H9 (cell line): ENCODE data around the gene ADAM19. TPM values are rescaled to one million over a fixed set of nuclear protein-coding genes. Genes with fewer than 3 reads are reported as not detected.
A peak's percentile ranks its signal among the peaks of the same experiment; 100 is the strongest.

Experiments used
- DNase-seq: peaks from one replicate; pipeline ENCODE4 v3.0.0-alpha.2; 2017
- H2AFZ ChIP-seq: one replicate; pipeline ENCODE4 v1.6.1; 2013; ENCODE audit warnings: mild to moderate bottlenecking, low read length, control low read depth, moderate library complexity
- H2AK5ac ChIP-seq: 2 replicates; pipeline ENCODE4 v1.6.1; 2013; ENCODE audit warnings: low read length, control low read depth, mixed read lengths; ENCODE audit not compliant: insufficient read length
- H2BK120ac ChIP-seq: one replicate; pipeline ENCODE4 v1.6.1; 2013; ENCODE audit warnings: low read depth, mild to moderate bottlenecking, low read length, control low read depth, inconsistent platforms; ENCODE audit not compliant: poor library complexity, severe bottlenecking
- H2BK12ac ChIP-seq: 2 replicates; pipeline ENCODE4 v1.6.1; 2013; ENCODE audit warnings: low read length, control low read depth, mixed read lengths, low read depth; ENCODE audit not compliant: insufficient read length
- H2BK15ac ChIP-seq: 2 replicates; pipeline ENCODE4 v1.6.1; 2013; ENCODE audit warnings: low read depth, low read length, control low read depth
- H2BK20ac ChIP-seq: one replicate; pipeline ENCODE4 v1.6.1; 2013; ENCODE audit warnings: low read depth, mild to moderate bottlenecking, low read length, control low read depth, inconsistent platforms; ENCODE audit not compliant: poor library complexity, severe bottlenecking
- H2BK5ac ChIP-seq: 2 replicates; pipeline ENCODE4 v1.6.1; 2013; ENCODE audit warnings: low read length, control low read depth, mixed read lengths; ENCODE audit not compliant: insufficient read length
- H3K14ac ChIP-seq: 2 replicates; pipeline ENCODE4 v1.6.1; 2013; ENCODE audit warnings: low read length, control low read depth; ENCODE audit not compliant: insufficient read depth
- H3K18ac ChIP-seq: 2 replicates; pipeline ENCODE4 v1.6.1; 2013; ENCODE audit warnings: low read depth, mild to moderate bottlenecking, mixed read lengths, low read length, control low read depth; ENCODE audit not compliant: insufficient read length
- H3K23ac ChIP-seq: 2 replicates; pipeline ENCODE4 v1.6.1; 2013; ENCODE audit warnings: low read length, control low read depth, mixed read lengths, low read depth; ENCODE audit not compliant: insufficient read length
- H3K23me2 ChIP-seq: 2 replicates; pipeline ENCODE4 v1.6.1; 2013; ENCODE audit warnings: low read depth, mild to moderate bottlenecking, mixed read lengths, low read length, control low read depth; ENCODE audit not compliant: insufficient read length, poor library complexity, severe bottlenecking
- H3K27ac ChIP-seq: 2 replicates; pipeline ENCODE4 v1.5.1; 2013; ENCODE audit warnings: low read length, control low read depth, mixed read lengths, low read depth; ENCODE audit not compliant: insufficient read length
- H3K27me3 ChIP-seq: 2 replicates; pipeline ENCODE4 v1.6.1; 2013; ENCODE audit warnings: low read length, control low read depth, inconsistent platforms; ENCODE audit not compliant: insufficient read depth
- H3K4ac ChIP-seq: 2 replicates; pipeline ENCODE4 v1.6.1; 2013; ENCODE audit warnings: low read depth, mild to moderate bottlenecking, control low read depth, inconsistent platforms, low read length, moderate library complexity
- H3K4me1 ChIP-seq: 2 replicates; pipeline ENCODE4 v1.6.1; 2013; ENCODE audit warnings: low read length, control low read depth, inconsistent platforms; ENCODE audit not compliant: insufficient read depth
- H3K4me2 ChIP-seq: 2 replicates; pipeline ENCODE4 v1.6.1; 2013; ENCODE audit warnings: low read length, control low read depth, mixed read lengths; ENCODE audit not compliant: insufficient read length, insufficient read depth
- H3K56ac ChIP-seq: 2 replicates; pipeline ENCODE4 v1.6.1; 2013; ENCODE audit warnings: low read depth, mild to moderate bottlenecking, mixed read lengths, low read length, control low read depth; ENCODE audit not compliant: insufficient read length
- H3K79me1 ChIP-seq: 2 replicates; pipeline ENCODE4 v1.6.1; 2013; ENCODE audit warnings: low read depth, mild to moderate bottlenecking, moderate library complexity, low read length, control low read depth, inconsistent platforms; ENCODE audit not compliant: insufficient read depth, poor library complexity, severe bottlenecking
- H3K79me2 ChIP-seq: 2 replicates; pipeline ENCODE4 v1.6.1; 2013; ENCODE audit warnings: low read length, control low read depth, inconsistent platforms; ENCODE audit not compliant: insufficient read depth
- H3K9ac ChIP-seq: 2 replicates; pipeline ENCODE4 v1.6.1; 2013; ENCODE audit warnings: low read length, control low read depth, mixed read lengths; ENCODE audit not compliant: insufficient read length; ENCODE audit errors: extremely low read depth
- H3K9me3 ChIP-seq: one replicate; pipeline ENCODE4 v1.6.1; 2013; ENCODE audit warnings: low read depth, low read length, inconsistent platforms; ENCODE audit not compliant: control insufficient read depth
- H3T11ph ChIP-seq: one replicate; pipeline ENCODE4 v1.6.1; 2013; ENCODE audit warnings: mild to moderate bottlenecking, low read length, control low read depth, inconsistent platforms
- H4K20me1 ChIP-seq: one replicate; pipeline ENCODE4 v1.6.1; 2013; ENCODE audit not compliant: control insufficient read depth, insufficient read length, insufficient read depth
- H4K5ac ChIP-seq: 2 replicates; pipeline ENCODE4 v1.6.1; 2013; ENCODE audit warnings: low read depth, mild to moderate bottlenecking, mixed read lengths, low read length, control low read depth; ENCODE audit not compliant: insufficient read length
- H4K8ac ChIP-seq: replicated peaks from 2 replicates; pipeline ENCODE4 v1.6.1; 2013; ENCODE audit warnings: low read length, control low read depth, mixed read lengths, low read depth; ENCODE audit not compliant: insufficient read length
- H4K91ac ChIP-seq: 2 replicates; pipeline ENCODE4 v1.6.1; 2013; ENCODE audit warnings: low read depth, mild to moderate bottlenecking, moderate library complexity, mixed read lengths, low read length, control low read depth; ENCODE audit not compliant: insufficient read length
- H3K27ac Mint-ChIP-seq, 3 experiments: 2 replicates in 2 of 3; 3 replicates in 1 of 3; pipeline ENCODE4 v1.8.0; 2020 to 2021; ENCODE audit warnings: mixed read lengths in 3 of 3, mild to moderate bottlenecking in 1 of 3, moderate library complexity in 1 of 3
- H3K27me3 Mint-ChIP-seq: 2 replicates; pipeline ENCODE4 v1.8.0; 2021; ENCODE audit warnings: low read depth, mild to moderate bottlenecking, moderate library complexity, mixed read lengths
- H3K36me3 Mint-ChIP-seq, 3 experiments: 2 replicates in 2 of 3; 3 replicates in 1 of 3; pipeline ENCODE4 v1.8.0; 2020 to 2021; ENCODE audit warnings: low read depth in 3 of 3, mixed read lengths in 3 of 3; ENCODE audit not compliant: insufficient read depth in 1 of 3
- H3K4me1 Mint-ChIP-seq, 2 experiments: 2 replicates each; pipeline ENCODE4 v1.8.0; 2020; ENCODE audit warnings: mixed read lengths in 2 of 2
- H3K4me3 Mint-ChIP-seq, 2 experiments: 2 replicates in 1 of 2; 3 replicates in 1 of 2; pipeline ENCODE4 v1.8.0; 2020 to 2021; ENCODE audit warnings: mild to moderate bottlenecking in 2 of 2, mixed read lengths in 2 of 2, moderate library complexity in 1 of 2
- H3K9me3 Mint-ChIP-seq, 2 experiments: 2 replicates in 1 of 2; 3 replicates in 1 of 2; pipeline ENCODE4 v1.8.0; 2020; ENCODE audit warnings: mild to moderate bottlenecking in 2 of 2, mixed read lengths in 2 of 2, moderate library complexity in 1 of 2
- CTCF ChIP-seq: fragments of 200-600 bp; sonication (generic); conservative IDR thresholded peaks from 3 replicates; pipeline ENCODE4 v1.8.0; 2021; ENCODE audit warnings: antibody characterized with exemption, mild to moderate bottlenecking
- WGBS: extraction: QIAGEN DNeasy Blood & Tissue Kit; methylation state at CpG from one replicate; pipeline ENCODE4 v1.1.7; 2013; ENCODE audit warnings: missing lambda C conversion rate, low lambda C conversion rate, mixed read lengths; ENCODE audit not compliant: insufficient read length; ENCODE audit errors: extremely low coverage; 5-methylcytosine and 5-hydroxymethylcytosine counted together
- total RNA-seq: library from RNA; stranded (reverse); gene quantifications from 2 replicates; pipeline ENCODE4 v1.2.1, GENCODE V29; 2021

Gene ADAM19
- total RNA-seq, 1 experiment from 2014 or later, result 9.9 TPM

GRCh38 chr5:157485340-157485739, 90.2 kb downstream of the ADAM19 start:
- H3K79me2 ChIP-seq, result no peaks in the 10 kb centered on the region
- Mint-ChIP-seq H3K4me3 (no peak overlapping the region), H3K36me3 (peaks cover 5 to 27% (median 22%) of the 10 kb centered on the region in 3 experiments; a peak in 6 of 7 replicates), H3K27me3 (no peaks in the 10 kb centered on the region), H3K9me3 (no peaks in the 10 kb centered on the region), H3K27ac (peak overlapping the region in 1 of 3 experiments; percentile 45; a peak in 2 of 7 replicates), H3K4me1 (no peaks in the 10 kb centered on the region)
- no peak overlapping the region for H3K14ac ChIP-seq
- no peak overlapping the region for H2AK5ac ChIP-seq
- no peak overlapping the region for H2BK5ac ChIP-seq
- no peaks in the 10 kb centered on the region for H3K79me1 ChIP-seq
- H4K5ac ChIP-seq, result no peak overlapping the region
- H3K4me2 ChIP-seq, result no peak overlapping the region
- no peak overlapping the region for H2BK20ac ChIP-seq
- no peak overlapping the region for H3K18ac ChIP-seq
- H2BK120ac ChIP-seq, result no peak overlapping the region
- H3K9me3 ChIP-seq, result no peaks in the 10 kb centered on the region
- no peak overlapping the region for H3T11ph ChIP-seq
- no peak overlapping the region for H4K91ac ChIP-seq
- no peaks in the 10 kb centered on the region for H3K27me3 ChIP-seq
- H3K4ac ChIP-seq, result no peak overlapping the region
- no peak overlapping the region for H4K8ac ChIP-seq
- H3K27ac ChIP-seq, result no peak overlapping the region
- TF ChIP-seq CTCF, result no peak
- H2BK12ac ChIP-seq, result no peak overlapping the region
- no peak overlapping the region for H3K56ac ChIP-seq
- H2BK15ac ChIP-seq, result no peak overlapping the region
- no peak overlapping the region for H3K23ac ChIP-seq
- DNase-seq, result no peak
- H3K9ac ChIP-seq, result no peak overlapping the region
- no CpG with 5 or more reads among the region's 2 CpGs for WGBS
- no peak overlapping the region for H2AFZ ChIP-seq
- H3K4me1 ChIP-seq, result no peaks in the 10 kb centered on the region
- H4K20me1 ChIP-seq, result no peaks in the 10 kb centered on the region
- no peaks in the 10 kb centered on the region for H3K23me2 ChIP-seq
